CD4-positive, alpha-beta T cell treated with Interleukin-17A for 1 hour (primary cell): Measurements from ENCODE around the gene LRIG1.
A peak's percentile ranks its signal among the peaks of the same experiment; 100 is the strongest.

ENCODE experiments used
- DNase-seq: peaks from one replicate; pipeline ENCODE4 v3.0.0-alpha.2; 2020

The LRIG1 gene

GRCh38 chr3:66416556-66417304 is 84.1 kb downstream of the LRIG1 start:
- DNase-seq, result no peak

DNA sequence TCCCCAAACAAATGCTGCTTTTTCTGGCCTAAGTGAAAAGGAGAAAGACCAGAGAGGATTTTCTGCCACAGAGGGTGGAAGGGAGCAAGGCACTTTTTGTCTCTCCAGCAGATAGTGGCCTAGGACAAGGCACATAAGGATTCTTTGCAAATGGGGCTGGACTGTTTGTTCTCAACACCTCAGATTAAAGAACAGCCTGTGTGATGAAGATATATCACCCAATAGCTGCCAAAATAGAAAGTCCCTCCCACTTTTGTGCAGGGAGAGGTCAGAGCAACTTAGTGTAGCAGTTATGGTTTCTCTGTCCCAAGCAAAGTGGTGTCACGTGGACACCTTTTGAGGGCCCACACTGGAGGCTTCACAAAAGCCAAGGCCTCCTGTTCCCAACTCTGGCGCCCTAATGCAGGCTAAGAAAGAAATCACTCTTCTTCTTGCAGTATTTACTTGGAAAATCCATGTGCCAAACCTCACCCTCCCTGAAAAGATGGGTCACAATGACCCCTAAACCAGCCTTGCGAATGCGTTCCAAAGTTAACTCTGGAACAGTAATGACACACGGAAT is 84.9 kb downstream of the LRIG1 start:
- no peak for DNase-seq

GRCh38 chr3:66414846-66415245 is 86.0 kb downstream of the LRIG1 start:
- DNase-seq, result no peak

DNA sequence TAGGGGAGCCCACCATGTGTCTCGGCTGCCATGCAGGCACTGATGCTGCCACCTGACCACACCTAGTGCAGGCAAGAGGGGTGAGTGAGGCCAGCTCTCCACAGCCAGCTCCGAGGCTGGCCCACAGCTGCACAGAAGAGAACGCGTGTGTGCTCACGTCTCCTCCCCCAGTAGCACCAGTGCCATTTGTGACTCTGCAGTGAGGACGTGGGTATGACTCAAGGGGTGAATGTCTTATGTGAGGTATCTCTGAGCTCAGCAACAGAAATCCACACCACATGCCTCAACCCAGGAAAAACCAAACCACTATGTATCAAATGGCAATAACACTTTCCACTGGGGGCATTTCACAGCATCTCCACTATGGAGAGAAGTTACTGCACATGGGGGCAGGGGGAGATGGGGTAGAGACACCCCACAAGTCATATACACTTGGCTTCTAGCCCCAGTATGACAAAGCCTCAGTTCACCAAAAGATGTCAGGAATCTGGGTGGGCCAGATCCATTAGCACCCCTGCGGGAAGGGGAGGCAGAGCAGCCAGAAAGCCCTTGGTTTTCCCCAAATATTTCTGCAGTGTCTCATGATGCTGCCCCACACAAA is 87.6 kb downstream of the LRIG1 start:
- no peak for DNase-seq

- DNase-seq, result no peak
Observed at GRCh38 chr3:66411961-66412887, 88.6 kb downstream of the LRIG1 start.

GRCh38 chr3:66411474-66411873 is 89.3 kb downstream of the LRIG1 start:
- DNase-seq, result no peak

DNA sequence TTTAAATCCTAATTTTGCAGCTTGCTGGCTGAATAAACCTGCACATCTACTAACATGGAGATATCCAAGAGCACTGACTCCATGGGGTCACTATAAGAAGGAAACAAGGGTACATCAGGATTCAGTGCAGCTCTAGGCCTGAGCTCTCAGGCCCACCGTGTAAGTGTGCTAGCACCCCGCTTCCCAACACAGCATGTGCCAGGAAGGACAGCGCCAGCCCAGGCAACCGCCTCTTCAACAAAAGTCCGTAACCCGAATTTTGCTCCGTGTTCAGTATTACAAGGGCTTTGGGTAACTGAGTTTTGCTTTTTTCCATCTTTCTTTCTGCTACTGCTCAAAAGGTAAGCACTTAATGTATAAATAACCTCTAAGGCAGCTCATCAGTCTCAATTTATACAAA is 89.8 kb downstream of the LRIG1 start:
- DNase-seq, result no peak

- no peak for DNase-seq
Observed at GRCh38 chr3:66409771-66410754, 90.8 kb downstream of the LRIG1 start.

DNA sequence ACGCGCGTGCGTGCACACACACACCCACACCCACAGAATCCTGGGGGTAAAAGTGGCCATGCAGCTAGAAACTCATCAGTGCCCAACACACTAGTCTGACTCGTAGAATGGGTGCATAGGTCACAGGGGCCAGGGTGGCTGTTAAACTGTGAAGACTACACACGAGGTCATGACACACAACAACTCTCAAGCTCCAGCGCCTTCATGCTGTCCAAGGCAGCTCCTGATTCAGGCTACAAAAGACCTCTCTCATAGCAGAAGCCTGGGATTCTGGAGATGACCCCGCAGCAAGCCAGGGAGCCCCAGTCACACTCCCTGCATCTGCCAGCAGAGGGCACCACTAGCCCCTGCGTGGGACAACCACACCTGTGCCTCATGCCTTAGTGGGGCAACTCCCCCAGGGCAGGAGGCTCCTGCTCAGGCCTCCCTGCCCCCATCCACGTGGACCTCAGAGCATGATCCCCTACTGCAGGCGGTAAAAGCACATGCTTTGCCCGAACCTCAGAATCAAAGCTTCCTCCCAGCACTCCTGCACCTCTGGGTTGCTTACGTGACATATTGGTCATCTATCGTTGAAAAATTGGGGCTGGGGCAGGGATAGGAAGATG is 93.1 kb downstream of the LRIG1 start:
- DNase-seq, result peak; percentile 74

DNA sequence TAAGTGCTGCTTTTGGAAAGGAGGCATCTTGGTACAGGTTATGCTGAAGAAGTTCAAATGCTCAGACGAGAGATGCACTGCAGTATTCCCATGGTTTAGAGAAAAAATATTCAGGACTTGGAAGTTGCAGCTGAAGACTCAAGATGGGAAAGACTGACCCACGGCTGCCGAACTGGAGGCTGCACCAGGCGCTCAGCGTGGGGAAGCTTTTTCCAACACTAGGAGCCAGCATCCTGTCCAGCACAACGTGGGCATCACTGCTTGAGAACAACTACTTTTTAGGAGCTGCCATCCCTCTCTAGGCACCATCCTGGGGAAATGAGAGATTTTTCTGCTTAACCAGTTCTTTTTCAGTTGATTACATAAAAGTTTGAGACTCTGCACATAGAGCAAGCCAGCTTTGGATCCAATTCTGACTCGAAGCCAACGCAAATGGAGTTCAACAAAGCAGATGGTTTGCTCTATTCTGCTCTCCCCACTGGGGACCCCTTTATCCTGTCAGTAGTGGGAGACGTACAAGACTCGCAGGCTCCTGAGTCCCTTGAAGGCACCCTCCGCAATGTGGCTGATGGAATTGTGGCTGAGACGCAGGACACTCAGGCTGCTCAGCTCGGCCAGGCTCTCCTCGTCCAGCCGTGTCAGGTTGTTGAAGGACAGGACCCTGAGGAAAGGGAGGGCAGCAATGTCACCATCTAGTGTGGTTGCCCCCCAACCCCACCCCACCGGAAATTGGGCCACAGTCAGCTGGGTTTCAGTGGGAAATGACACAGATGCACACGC is 93.8 kb downstream of the LRIG1 start:
- no peak for DNase-seq

DNA sequence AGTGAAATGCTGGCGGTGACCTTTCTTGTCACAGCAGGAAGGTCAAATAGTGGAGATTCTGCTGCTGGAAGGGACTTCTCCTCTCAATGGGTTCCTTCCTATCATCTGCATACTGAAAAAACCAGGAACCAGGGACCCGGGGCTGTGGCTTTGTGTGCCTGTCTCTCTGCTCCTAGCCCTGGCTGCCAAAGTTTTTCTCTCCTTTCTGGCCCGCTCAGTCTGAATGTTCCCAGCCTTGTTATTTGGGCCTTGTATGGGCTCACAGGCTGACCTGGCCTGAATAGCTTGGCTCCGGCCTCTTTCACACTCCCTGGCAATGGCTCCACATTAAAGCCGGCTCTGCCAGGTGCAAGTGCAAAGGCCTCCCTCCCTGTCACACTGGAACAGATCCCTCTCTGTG is 94.7 kb downstream of the LRIG1 start:
- DNase-seq, result no peak

DNA sequence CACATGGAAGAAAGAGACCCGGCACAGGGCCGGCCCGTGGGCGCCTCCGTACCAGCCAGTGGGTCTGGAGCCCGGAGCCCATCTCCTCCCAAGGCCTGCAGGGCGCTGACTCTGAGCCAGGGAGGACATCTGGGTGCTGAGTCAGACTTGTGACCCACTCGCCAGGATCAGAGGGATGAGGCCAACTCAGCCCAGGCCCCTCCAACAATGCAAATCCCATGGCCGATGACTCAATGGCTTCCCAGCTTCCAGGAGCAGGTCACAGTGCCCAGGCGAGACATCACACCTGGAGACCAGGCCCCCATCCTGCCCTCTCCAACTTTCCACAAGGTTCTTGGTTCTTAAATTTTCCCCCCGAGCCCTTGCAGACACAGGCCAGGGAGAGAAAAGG is 95.1 kb downstream of the LRIG1 start:
- DNase-seq, result no peak

- DNase-seq, result no peak
Observed at GRCh38 chr3:66404903-66405700, 95.7 kb downstream of the LRIG1 start.

- DNase-seq, result no peak
Observed at GRCh38 chr3:66404197-66404596, 96.6 kb downstream of the LRIG1 start.

GRCh38 chr3:66403323-66403990 is 97.4 kb downstream of the LRIG1 start:
- no peak for DNase-seq

- no peak for DNase-seq
Observed at GRCh38 chr3:66402596-66403290, 98.1 kb downstream of the LRIG1 start.

- DNase-seq, result no peak
Observed at GRCh38 chr3:66401675-66402491, 98.9 kb downstream of the LRIG1 start.

GRCh38 chr3:66401157-66401550 is 99.7 kb downstream of the LRIG1 start:
- DNase-seq, result no peak
